RWPE1 (cell line): ENCODE data around the gene SGO2.

Experiments used
- CTCF ChIA-PET: fragments of 350-600 bp; sonication (Branson Sonifier 250); formaldehyde crosslinking; extraction: SDS; loops from one replicate; lab custom pipeline; 2021; lab: Yijun Ruan, JAX
- POLR2A ChIA-PET: fragments of 400-600 bp; formaldehyde crosslinking; extraction: SDS; loops from one replicate; lab custom pipeline; 2020; ENCODE audit warnings: antibody characterized with exemption; ENCODE audit not compliant: low non-redundant PET; lab: Yijun Ruan, JAX
- DNase-seq: peaks from one replicate; pipeline ENCODE4 v3.0.0; 2012; ENCODE audit warnings: low spot score
- H3K27ac ChIP-seq: fragments of 450-650 bp; 2 replicates; pipeline ENCODE4 v1.5.1; 2017
- CTCF ChIP-seq: fragments of 450-650 bp; conservative IDR thresholded peaks from 2 replicates; pipeline ENCODE4 v1.5.1; 2017; ENCODE audit warnings: low read depth, mild to moderate bottlenecking

Gene SGO2

DNA sequence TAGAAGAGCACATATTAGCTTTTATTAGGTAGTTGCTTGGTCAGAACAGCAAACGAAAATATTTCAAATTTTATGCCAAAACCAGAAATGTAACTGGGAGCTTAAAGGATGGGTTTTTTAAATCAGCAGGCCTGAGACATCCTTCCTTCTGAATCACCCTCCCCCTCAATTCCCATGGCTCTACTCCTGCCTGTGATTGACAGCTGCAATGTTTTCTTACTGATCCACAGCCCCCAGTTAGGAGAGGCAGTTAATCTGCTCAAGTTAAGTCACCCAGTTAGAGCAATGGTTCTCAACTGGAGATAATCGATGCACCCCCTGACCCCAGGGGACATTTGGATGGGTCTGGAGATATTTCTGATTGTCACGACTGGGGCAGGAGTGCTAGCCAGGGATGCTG is 41.1 kb upstream of the SGO2 start:
- POLR2A ChIA-PET = no interaction called here
- TF ChIP-seq CTCF = no peak
- no peak overlapping the region for H3K27ac ChIP-seq
- CTCF ChIA-PET = interaction anchor here (0.6 to 1.6 kb wide), 4 partner anchors 9 to 230 kb away, joined by 3 to 4 read pairs (median 3); no protein-coding TSS in a partner anchor
- no peak for DNase-seq

DNA sequence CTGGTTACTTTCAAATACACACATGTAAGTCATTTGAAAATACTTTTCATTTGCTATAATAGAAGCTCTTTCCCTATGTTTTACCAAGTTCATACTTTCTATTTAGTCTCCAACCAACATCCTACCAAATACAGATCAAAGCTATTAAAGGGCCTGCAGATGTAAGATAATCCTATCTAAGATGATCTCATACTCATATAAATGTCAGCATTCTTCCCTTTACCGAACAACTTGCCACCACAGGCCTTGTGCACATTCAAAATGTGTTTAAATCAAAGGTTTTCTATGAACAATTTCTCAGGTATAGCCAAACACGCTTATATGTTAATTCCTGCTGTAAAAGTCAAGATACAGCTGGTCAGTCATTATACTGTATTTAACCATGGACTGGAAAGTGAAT is 39.5 kb upstream of the SGO2 start:
- CTCF ChIA-PET = interaction anchor here (0.6 kb wide), 1 partner anchor 248 kb away, joined by 3 read pairs; no protein-coding TSS in a partner anchor
- no peak overlapping the region for H3K27ac ChIP-seq
- POLR2A ChIA-PET = no interaction called here
- no peak for DNase-seq
- TF ChIP-seq CTCF = no peak

DNA sequence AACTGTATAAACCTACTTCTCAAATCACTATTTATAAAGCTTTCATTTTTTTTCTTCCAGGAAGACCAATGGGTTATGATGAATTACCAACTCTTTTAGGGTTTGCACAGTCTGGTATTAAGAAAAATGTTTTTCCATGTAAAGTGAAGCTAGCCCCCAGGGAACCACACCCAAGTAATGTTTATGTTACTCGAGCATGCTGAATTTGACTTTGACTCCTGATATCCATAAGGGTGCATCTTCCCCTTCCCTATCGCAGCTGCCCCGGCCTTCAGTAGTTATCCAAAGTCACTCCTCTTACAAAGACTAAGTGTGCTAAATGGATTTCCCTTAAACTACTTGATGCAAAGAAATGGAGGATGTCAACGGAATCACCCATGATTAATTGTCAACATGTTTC is 37.8 kb upstream of the SGO2 start:
- H3K27ac ChIP-seq = no peak overlapping the region
- DNase-seq = no peak
- no peak for TF ChIP-seq CTCF
- ChIA-PET CTCF (no interaction called here), POLR2A (no interaction called here)

DNA sequence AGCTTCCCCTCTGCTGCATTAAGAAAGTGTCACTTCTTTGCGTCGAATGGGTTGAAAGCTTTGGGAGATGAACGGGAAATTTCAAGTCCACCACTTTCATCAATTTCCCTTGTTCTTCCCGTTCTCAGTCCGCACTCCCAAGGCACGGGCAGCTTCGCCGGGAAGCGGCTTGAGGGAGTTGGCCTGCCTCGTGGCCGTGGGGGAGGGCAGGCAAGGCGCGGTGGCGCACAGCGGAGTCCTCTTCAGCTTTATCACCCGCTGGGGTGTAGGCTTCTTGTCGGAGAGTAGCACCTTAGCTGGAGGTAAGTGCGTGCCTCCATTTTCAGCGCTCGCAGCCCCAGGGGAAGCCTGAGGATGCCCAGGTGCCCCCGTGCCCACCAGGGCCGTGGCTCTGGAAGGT is 36.0 kb upstream of the SGO2 start:
- ChIA-PET POLR2A (no interaction called here), CTCF (no interaction called here)
- no peak for TF ChIP-seq CTCF
- no peak overlapping the region for H3K27ac ChIP-seq
- DNase-seq = no peak

GRCh38 chr2:200492656-200493055 is 33.4 kb upstream of the SGO2 start:
- no peak overlapping the region for H3K27ac ChIP-seq
- DNase-seq = no peak
- CTCF ChIA-PET = interaction anchor here (0.7 to 1.2 kb wide), 4 partner anchors 8 to 220 kb away, joined by 3 to 4 read pairs (median 3); partner anchors contain the start of gene KCTD18
- POLR2A ChIA-PET = no interaction called here
- no peak for TF ChIP-seq CTCF

DNA sequence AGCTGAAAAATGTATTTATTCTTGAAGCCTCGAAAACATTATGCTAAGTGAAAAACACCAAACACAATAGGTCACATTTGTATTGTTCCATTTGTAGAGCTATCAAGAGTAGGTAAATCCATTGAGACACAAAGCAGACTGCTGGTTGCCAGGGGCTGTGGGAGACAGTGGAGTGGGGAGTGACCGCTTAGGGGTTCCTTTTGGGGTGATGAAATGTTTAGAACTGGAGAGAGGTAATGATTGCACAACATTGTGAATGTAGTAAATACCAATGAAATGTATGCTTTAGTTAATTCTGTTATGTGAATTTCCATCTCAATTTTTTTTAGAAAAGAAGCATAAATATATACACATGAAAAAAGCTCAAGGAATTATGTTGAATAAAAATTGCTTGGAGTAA is 32.0 kb upstream of the SGO2 start:
- H3K27ac ChIP-seq = no peak overlapping the region
- TF ChIP-seq CTCF = no peak
- DNase-seq = no peak
- ChIA-PET CTCF (interaction anchor here (0.6 to 1.2 kb wide), 3 partner anchors 10 to 20 kb away, joined by 3 to 4 read pairs (median 3); partner anchors contain the start of gene KCTD18), POLR2A (no interaction called here)

DNA sequence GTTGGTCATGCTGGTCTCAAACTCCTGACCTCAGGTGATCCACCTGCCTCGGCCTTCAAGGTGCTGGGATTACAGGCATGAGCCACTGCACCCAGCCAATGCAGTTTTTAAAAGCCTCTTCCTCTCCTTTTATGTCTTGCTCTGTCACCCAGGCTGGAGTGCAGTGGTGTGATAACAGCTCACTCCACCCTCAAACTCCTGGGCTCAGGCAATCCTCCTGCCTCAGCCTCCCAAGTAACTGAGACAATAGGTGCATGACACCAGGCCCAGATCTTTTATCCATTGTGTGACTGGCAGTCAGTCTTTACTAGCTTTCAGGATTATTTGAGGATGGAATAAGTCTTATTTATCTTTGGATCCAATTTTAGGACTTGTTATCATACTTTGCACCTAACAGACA is 29.3 kb upstream of the SGO2 start:
- H3K27ac ChIP-seq = no peak overlapping the region
- no peak for TF ChIP-seq CTCF
- no peak for DNase-seq
- POLR2A ChIA-PET = no interaction called here
- CTCF ChIA-PET = interaction anchor here (0.7 kb wide), 1 partner anchor 13 kb away, joined by 3 read pairs; the partner anchor contains the start of gene KCTD18
